ENCODE measurements around the gene SIGLEC7.

Gene SIGLEC7

GRCh38 chr19:51122112-51122981 lies 19.8 kb upstream of the SIGLEC7 start:
- DNase-seq (ENCODE audit: low read depth in 1 of 2, low spot score in 1 of 2): no peak
- in situ Hi-C loops (cut with HindIII; ENCODE audit: low pct_unique_long_range_greater_than_20kb, low sequenced_read_pairs): no loop called here
- TF ChIP-seq JUND (IDR thresholded peaks at IDR 0.05; ENCODE audit: low read depth): no peak

GRCh38 chr19:51123381-51123800 lies 18.7 kb upstream of the SIGLEC7 start:
- in situ Hi-C loops (cut with HindIII; ENCODE audit: low pct_unique_long_range_greater_than_20kb, low sequenced_read_pairs): no loop called here
- no peak for DNase-seq (ENCODE audit: low read depth in 1 of 2, low spot score in 1 of 2)
- no peak for TF ChIP-seq JUND (IDR thresholded peaks at IDR 0.05; ENCODE audit: low read depth)

GRCh38 chr19:51123802-51124201 lies 18.3 kb upstream of the SIGLEC7 start:
- in situ Hi-C loops (cut with HindIII; ENCODE audit: low pct_unique_long_range_greater_than_20kb, low sequenced_read_pairs): no loop called here
- no peak for DNase-seq (ENCODE audit: low read depth in 1 of 2, low spot score in 1 of 2)
- TF ChIP-seq JUND (IDR thresholded peaks at IDR 0.05; ENCODE audit: low read depth): no peak

GRCh38 chr19:51124216-51124615 lies 17.9 kb upstream of the SIGLEC7 start:
- in situ Hi-C loops (cut with HindIII; ENCODE audit: low pct_unique_long_range_greater_than_20kb, low sequenced_read_pairs): no loop called here
- no peak for TF ChIP-seq JUND (IDR thresholded peaks at IDR 0.05; ENCODE audit: low read depth)
- no peak for DNase-seq (ENCODE audit: low read depth in 1 of 2, low spot score in 1 of 2)

GRCh38 chr19:51124729-51125128 lies 17.4 kb upstream of the SIGLEC7 start, which contains the start of gene SIGLEC9:
Gene SIGLEC9, plus strand, starts transcription at chr19:51124906. Its CDS starts 69 bp downstream, at chr19:51124975.
- in situ Hi-C loops (cut with HindIII; ENCODE audit: low pct_unique_long_range_greater_than_20kb, low sequenced_read_pairs): no loop called here
- no peak for DNase-seq (ENCODE audit: low read depth in 1 of 2, low spot score in 1 of 2)
- TF ChIP-seq JUND (IDR thresholded peaks at IDR 0.05; ENCODE audit: low read depth): no peak

- no peak for TF ChIP-seq JUND (IDR thresholded peaks at IDR 0.05; ENCODE audit: low read depth)
- in situ Hi-C loops (cut with HindIII; ENCODE audit: low pct_unique_long_range_greater_than_20kb, low sequenced_read_pairs): no loop called here
- no peak for DNase-seq (ENCODE audit: low read depth in 1 of 2, low spot score in 1 of 2)
Observed at GRCh38 chr19:51125421-51126075, 16.6 kb upstream of the SIGLEC7 start.

GRCh38 chr19:51127032-51127431 lies 15.1 kb upstream of the SIGLEC7 start:
- in situ Hi-C loops (cut with HindIII; ENCODE audit: low pct_unique_long_range_greater_than_20kb, low sequenced_read_pairs): no loop called here
- TF ChIP-seq JUND (IDR thresholded peaks at IDR 0.05; ENCODE audit: low read depth): no peak
- DNase-seq (ENCODE audit: low read depth in 1 of 2, low spot score in 1 of 2): no peak

GRCh38 chr19:51127755-51128154 lies 14.3 kb upstream of the SIGLEC7 start:
- no peak for DNase-seq (ENCODE audit: low read depth in 1 of 2, low spot score in 1 of 2)
- TF ChIP-seq JUND (IDR thresholded peaks at IDR 0.05; ENCODE audit: low read depth): no peak
- in situ Hi-C loops (cut with HindIII; ENCODE audit: low pct_unique_long_range_greater_than_20kb, low sequenced_read_pairs): no loop called here

GRCh38 chr19:51128227-51128626 lies 13.9 kb upstream of the SIGLEC7 start:
- in situ Hi-C loops (cut with HindIII; ENCODE audit: low pct_unique_long_range_greater_than_20kb, low sequenced_read_pairs): no loop called here
- DNase-seq (ENCODE audit: low read depth in 1 of 2, low spot score in 1 of 2): no peak
- no peak for TF ChIP-seq JUND (IDR thresholded peaks at IDR 0.05; ENCODE audit: low read depth)

GRCh38 chr19:51129716-51130115 lies 12.4 kb upstream of the SIGLEC7 start:
- in situ Hi-C loops (cut with HindIII; ENCODE audit: low pct_unique_long_range_greater_than_20kb, low sequenced_read_pairs): no loop called here
- no peak for DNase-seq (ENCODE audit: low read depth in 1 of 2, low spot score in 1 of 2)
- TF ChIP-seq JUND (IDR thresholded peaks at IDR 0.05; ENCODE audit: low read depth): no peak

GRCh38 chr19:51131780-51132680 lies 10.1 kb upstream of the SIGLEC7 start:
- in situ Hi-C loops (cut with HindIII; ENCODE audit: low pct_unique_long_range_greater_than_20kb, low sequenced_read_pairs): no loop called here
- DNase-seq (ENCODE audit: low read depth in 1 of 2, low spot score in 1 of 2): no peak
- TF ChIP-seq JUND (IDR thresholded peaks at IDR 0.05; ENCODE audit: low read depth): no peak

GRCh38 chr19:51135004-51135403 lies 7.1 kb upstream of the SIGLEC7 start:
- DNase-seq (ENCODE audit: low read depth in 1 of 2, low spot score in 1 of 2): no peak
- TF ChIP-seq JUND (IDR thresholded peaks at IDR 0.05; ENCODE audit: low read depth): no peak
- in situ Hi-C loops (cut with HindIII; ENCODE audit: low pct_unique_long_range_greater_than_20kb, low sequenced_read_pairs): no loop called here
